Esophagus squamous epithelium (tissue), 5 donors: Measurements from ENCODE around the gene ADCY5. TPM values are rescaled to one million over a fixed set of nuclear protein-coding genes. Genes with fewer than 3 reads are reported as not detected.
A peak's percentile ranks its signal among the peaks of the same experiment; 100 is the strongest.

Source experiments
- DNase-seq: peaks from one replicate; lab custom pipeline; 2025; lab: John Stamatoyannopoulos, UW
- H3K27ac ChIP-seq, 4 donors: fragments of 200-600 bp; sonication (generic); one replicate each; pipeline ENCODE4 v1.5.1; 2016 to 2019; ENCODE audit warnings: mild to moderate bottlenecking in 1 of 4
- H3K27me3 ChIP-seq, 4 donors: fragments of 200-600 bp; sonication (generic); 1 replicate in 3 of 4; 2 replicates in 1 of 4; pipeline versions ENCODE4 v1.5.1 to v1.6.0; 2017 to 2021; ENCODE audit warnings: antibody characterized with exemption in 1 of 4
- H3K36me3 ChIP-seq, 3 donors: fragments of 200-600 bp; sonication (generic); one replicate each; pipeline ENCODE4 v1.5.1; 2016 to 2019
- H3K4me1 ChIP-seq, 3 donors: fragments of 200-600 bp; sonication (generic); one replicate each; pipeline ENCODE4 v1.5.1; 2017 to 2019
- H3K4me3 ChIP-seq, 4 donors: fragments of 200-600 bp; sonication (generic); 1 replicate in 3 of 4; 2 replicates in 1 of 4; pipeline ENCODE4 v1.5.1; 2016 to 2019; ENCODE audit warnings: mild to moderate bottlenecking in 2 of 4, moderate library complexity in 1 of 4
- H3K9me3 ChIP-seq, 3 donors: fragments of 200-600 bp; sonication (generic); one replicate each; pipeline ENCODE4 v1.5.1; 2016 to 2019
- POLR2A ChIP-seq, 4 donors: fragments of 450-650 bp; IDR thresholded peaks; one replicate each; pipeline ENCODE4 v1.6.1; 2017; ENCODE audit warnings: antibody characterized with exemption in 4 of 4, mild to moderate bottlenecking in 4 of 4, moderate library complexity in 3 of 4
- WGBS, 2 donors: methylation state at CpG; one replicate each; pipeline ENCODE4 v1.1.5; 2018; 5-methylcytosine and 5-hydroxymethylcytosine counted together
- intact Hi-C: fragments of 100-400 bp; cut with DNase I; formaldehyde crosslinking; loops from one replicate; pipeline ENCODE4 v1.15.0; 2022
- total RNA-seq, 4 donors: library from RNA; depleted of rRNA; stranded (reverse); fragments of >200 nt; gene quantifications; one replicate each; pipeline ENCODE4 v1.1.0, GENCODE V29; 2016
- TF ChIP-seq, protein P1 (sequence below), 6 experiments: fragments of 450-650 bp in 4 of 6; fragments of 200-600 bp in 2 of 6; sonication (generic) in 2 of 6; IDR thresholded peaks; one replicate each; pipeline ENCODE4 v1.5.1; 2016 to 2019; ENCODE audit warnings: antibody characterized with exemption in 6 of 6, mild to moderate bottlenecking in 4 of 6, moderate library complexity in 4 of 6
- donor health status: DM: yes; HTN: yes; CAD: no.

ADCY5 gene
- total RNA-seq, 4 donors from 2014 or later, result 0.72 to 17.4 (median 5.3) TPM

DNA sequence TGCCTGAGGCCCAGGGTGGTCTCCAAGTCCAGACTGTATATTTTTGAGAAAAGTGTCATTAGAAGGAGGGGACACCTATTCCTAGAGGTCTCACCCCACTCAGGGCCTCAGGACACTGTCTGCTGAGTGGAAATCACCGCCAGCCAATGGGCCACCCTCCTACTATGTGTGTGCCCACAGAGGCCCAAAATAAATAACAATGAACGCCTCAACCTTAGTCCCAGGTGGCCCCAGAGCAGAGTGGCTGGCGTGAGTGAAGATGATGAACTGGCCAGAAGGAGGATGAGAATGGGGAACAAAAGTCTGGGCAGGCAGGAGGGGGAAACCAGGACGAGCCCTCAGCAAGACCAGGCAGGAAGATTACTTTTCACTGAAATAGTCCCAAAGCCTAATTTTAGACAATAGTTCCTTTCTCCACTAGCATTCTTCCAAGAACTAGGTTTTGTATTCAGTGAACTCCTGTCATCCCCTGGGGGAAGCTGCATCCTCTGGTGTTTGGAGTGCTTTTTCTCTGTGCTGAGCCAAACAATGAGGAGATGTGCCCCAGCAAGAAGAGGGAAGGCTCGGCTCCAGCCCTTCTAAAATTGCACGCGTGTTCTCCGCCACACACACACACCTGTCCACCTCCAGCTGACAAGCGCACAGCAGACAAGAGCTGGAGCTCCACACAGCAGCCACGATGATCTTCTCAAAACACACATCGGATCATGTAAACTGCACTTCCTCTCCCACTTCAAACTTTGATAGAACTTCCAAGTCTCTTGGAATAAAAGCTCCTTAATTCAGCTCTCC lies 72.2 kb downstream of the ADCY5 start:
- WGBS, 2 donors, result 35 to 38% methylated on average over 9 to 11 of the region's 11 CpGs
- no peak for DNase-seq
- H3K36me3 ChIP-seq, result no peaks in the 10 kb centered on the region
- peaks cover 0 to 47% (median 19%) of the 10 kb centered on the region in 3 donors for H3K4me1 ChIP-seq
- TF ChIP-seq POLR2A (IDR thresholded peaks at IDR 0.05), result no peak
- TF ChIP-seq, protein P1, sequence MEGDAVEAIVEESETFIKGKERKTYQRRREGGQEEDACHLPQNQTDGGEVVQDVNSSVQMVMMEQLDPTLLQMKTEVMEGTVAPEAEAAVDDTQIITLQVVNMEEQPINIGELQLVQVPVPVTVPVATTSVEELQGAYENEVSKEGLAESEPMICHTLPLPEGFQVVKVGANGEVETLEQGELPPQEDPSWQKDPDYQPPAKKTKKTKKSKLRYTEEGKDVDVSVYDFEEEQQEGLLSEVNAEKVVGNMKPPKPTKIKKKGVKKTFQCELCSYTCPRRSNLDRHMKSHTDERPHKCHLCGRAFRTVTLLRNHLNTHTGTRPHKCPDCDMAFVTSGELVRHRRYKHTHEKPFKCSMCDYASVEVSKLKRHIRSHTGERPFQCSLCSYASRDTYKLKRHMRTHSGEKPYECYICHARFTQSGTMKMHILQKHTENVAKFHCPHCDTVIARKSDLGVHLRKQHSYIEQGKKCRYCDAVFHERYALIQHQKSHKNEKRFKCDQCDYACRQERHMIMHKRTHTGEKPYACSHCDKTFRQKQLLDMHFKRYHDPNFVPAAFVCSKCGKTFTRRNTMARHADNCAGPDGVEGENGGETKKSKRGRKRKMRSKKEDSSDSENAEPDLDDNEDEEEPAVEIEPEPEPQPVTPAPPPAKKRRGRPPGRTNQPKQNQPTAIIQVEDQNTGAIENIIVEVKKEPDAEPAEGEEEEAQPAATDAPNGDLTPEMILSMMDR (IDR thresholded peaks at IDR 0.05), result no peak
- intact Hi-C loops, result no loop called here
- no peak overlapping the region for H3K4me3 ChIP-seq
- peak overlapping the region in 3 of 4 donors; percentile 46 to 76 (median 52) for H3K27ac ChIP-seq
- H3K27me3 ChIP-seq, result no peaks in the 10 kb centered on the region
- H3K9me3 ChIP-seq, result no peaks in the 10 kb centered on the region

DNA sequence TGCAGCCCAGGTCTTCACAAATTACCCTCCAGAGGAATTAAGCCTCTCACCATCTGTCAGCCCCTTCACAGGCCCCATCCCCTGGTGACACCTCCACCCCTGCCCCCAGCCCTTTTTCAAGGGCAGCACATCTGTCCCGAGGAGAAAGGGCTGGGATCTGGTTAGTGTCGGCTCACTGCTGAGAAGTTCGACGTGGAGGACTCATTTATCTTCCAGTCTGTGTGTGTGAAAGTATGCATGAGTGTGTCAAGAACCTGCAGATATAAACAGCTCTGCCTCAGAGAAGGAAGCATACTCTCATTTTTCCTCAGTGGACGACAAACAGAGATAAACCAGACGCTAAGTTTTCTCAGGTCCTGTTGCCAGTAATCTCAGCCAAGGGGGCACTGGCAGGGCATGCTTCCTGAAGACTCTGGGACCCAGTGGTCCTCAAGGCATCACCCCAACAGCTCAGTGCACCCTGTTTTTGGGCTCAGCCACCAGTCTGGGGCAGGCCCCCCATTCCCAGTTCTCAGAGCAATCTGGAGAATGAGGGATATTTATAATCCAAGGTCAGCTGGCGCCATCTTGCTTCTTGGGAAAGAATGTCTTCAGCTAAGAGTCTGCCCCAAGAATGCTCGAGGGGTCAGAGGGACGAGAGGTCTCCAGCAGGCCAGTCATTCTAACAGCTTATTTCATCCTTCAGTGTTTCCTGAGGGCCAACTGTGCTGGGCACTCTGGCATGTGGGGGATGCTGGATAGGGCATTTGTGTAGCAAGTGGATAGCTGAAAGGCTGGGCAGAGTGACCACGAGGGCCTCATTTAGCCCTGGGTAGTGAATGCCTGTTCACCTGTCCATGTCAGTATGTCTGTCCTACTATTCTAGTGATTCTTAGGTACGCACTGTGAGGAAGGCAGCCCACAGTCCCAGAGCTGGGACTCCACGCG lies 73.6 kb downstream of the ADCY5 start:
- Histone ChIP-seq H3K4me3 (no peak overlapping the region), H3K27ac (peak overlapping the region in 3 of 4 donors; percentile 57 to 76 (median 75)), H3K4me1 (peaks cover 0 to 54% (median 19%) of the 10 kb centered on the region in 3 donors), H3K27me3 (no peaks in the 10 kb centered on the region), H3K9me3 (no peaks in the 10 kb centered on the region), H3K36me3 (no peaks in the 10 kb centered on the region)
- 67 to 86% methylated on average over 12 of the region's 13 CpGs for WGBS, 2 donors
- DNase-seq, result no peak
- no peak for TF ChIP-seq POLR2A (IDR thresholded peaks at IDR 0.05)
- TF ChIP-seq, protein P1 (IDR thresholded peaks at IDR 0.05), result no peak
- intact Hi-C loops, result no loop called here

DNA sequence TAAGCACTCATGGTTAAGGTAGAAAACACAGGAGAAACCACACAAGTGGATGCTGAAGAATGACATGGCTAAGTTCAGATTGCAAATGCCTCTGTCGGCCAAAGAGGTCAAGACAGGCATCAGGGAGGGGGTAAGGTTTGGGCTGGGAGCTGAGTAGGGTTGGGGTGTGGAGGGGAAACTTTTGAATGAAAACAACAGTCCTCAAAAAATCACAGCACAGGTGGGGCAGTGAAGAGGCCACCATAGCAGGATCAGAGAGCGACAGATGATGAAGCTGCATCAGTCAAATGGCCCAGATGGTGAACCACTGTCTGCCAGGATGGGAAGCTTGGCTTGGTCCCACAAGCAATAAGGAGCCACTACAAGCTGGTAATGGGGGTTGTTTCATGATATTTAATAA lies 74.9 kb downstream of the ADCY5 start:
- Histone ChIP-seq H3K4me3 (no peak overlapping the region), H3K4me1 (peaks cover 0 to 54% (median 19%) of the 10 kb centered on the region in 3 donors), H3K9me3 (no peaks in the 10 kb centered on the region), H3K27ac (peak overlapping the region in 3 of 4 donors; percentile 57 to 76 (median 75)), H3K36me3 (no peaks in the 10 kb centered on the region), H3K27me3 (no peaks in the 10 kb centered on the region)
- DNase-seq, result no peak
- intact Hi-C loops, result no loop called here
- TF ChIP-seq, protein P1 (IDR thresholded peaks at IDR 0.05), result no peak
- no peak for TF ChIP-seq POLR2A (IDR thresholded peaks at IDR 0.05)
- WGBS, 2 donors, result 81% methylated on average over 2 of the region's 2 CpGs

- peak overlapping the region in 3 of 4 donors; percentile 57 to 76 (median 75) for H3K27ac ChIP-seq
- 30 to 44% methylated on average over 7 of the region's 13 CpGs for WGBS, 2 donors
- H3K36me3 ChIP-seq, result no peaks in the 10 kb centered on the region
- TF ChIP-seq, protein P1 (IDR thresholded peaks at IDR 0.05), result no peak
- no peak for TF ChIP-seq POLR2A (IDR thresholded peaks at IDR 0.05)
- H3K4me3 ChIP-seq, result no peak overlapping the region
- H3K27me3 ChIP-seq, result no peaks in the 10 kb centered on the region
- H3K9me3 ChIP-seq, result no peaks in the 10 kb centered on the region
- intact Hi-C loops, result no loop called here
- no peak for DNase-seq
- peaks cover 0 to 54% (median 19%) of the 10 kb centered on the region in 3 donors for H3K4me1 ChIP-seq
Measured at GRCh38 chr3:123373474-123373987, 75.4 kb downstream of the ADCY5 start.
